D721Med (cell line): ENCODE results near the gene RNF41.
A peak's percentile ranks its signal among the peaks of the same experiment; 100 is the strongest.

Source experiments
- DNase-seq: peaks from one replicate; pipeline ENCODE4 v3.0.0; 2011; ENCODE audit warnings: low spot score; ENCODE audit not compliant: insufficient read length
- FAIRE-seq: peaks from 2 replicates; lab custom pipeline; 2011; peaks lifted over from hg19 to GRCh38; lab: Jason Lieb, UNC
- CTCF ChIP-seq: IDR thresholded peaks from 2 replicates; pipeline ENCODE4 v1.5.1; 2012; ENCODE audit warnings: mild to moderate bottlenecking, control low read depth; ENCODE audit not compliant: insufficient read depth; ENCODE audit errors: missing control alignments

Gene RNF41

GRCh38 chr12:56161690-56162351 lies 59.9 kb downstream of the RNF41 start:
- DNase-seq, result no peak
- no peak for TF ChIP-seq CTCF
- FAIRE-seq, result no peak

- FAIRE-seq (no peak), DNase-seq (no peak)
- no peak for TF ChIP-seq CTCF
Observed at GRCh38 chr12:56160894-56161689, 60.6 kb downstream of the RNF41 start.

- no peak for FAIRE-seq
- DNase-seq, result no peak
- TF ChIP-seq CTCF, result no peak
Observed at GRCh38 chr12:56160193-56160763, 61.4 kb downstream of the RNF41 start.

- FAIRE-seq (no peak), DNase-seq (no peak)
- no peak for TF ChIP-seq CTCF
Observed at GRCh38 chr12:56159482-56160192, 62.1 kb downstream of the RNF41 start.

GRCh38 chr12:56158926-56159461 lies 62.7 kb downstream of the RNF41 start:
- FAIRE-seq, result no peak
- TF ChIP-seq CTCF, result no peak

GRCh38 chr12:56158029-56158925 lies 63.4 kb downstream of the RNF41 start, which contains the start of gene MYL6:
Gene MYL6 (plus strand): TSS chr12:56158359. CDS start chr12:56158402, 43 bp downstream.
- FAIRE-seq (no peak), DNase-seq (peak; percentile 90)
- no peak for TF ChIP-seq CTCF

More at GRCh38 chr12:56158926-56159461, 62.7 kb downstream of the RNF41 start:
- DNase-seq, result no peak
